HUDEP-2 (cell line): ENCODE results near the gene MMP17.
A peak's percentile ranks its signal among the peaks of the same experiment; 100 is the strongest.

Experiments
- DNase-seq, 76 experiments: peaks; one replicate each; lab custom pipeline; 2025; ENCODE audit not compliant: unreplicated experiment in 76 of 76; lab: John Stamatoyannopoulos, UW

The MMP17 gene

DNA sequence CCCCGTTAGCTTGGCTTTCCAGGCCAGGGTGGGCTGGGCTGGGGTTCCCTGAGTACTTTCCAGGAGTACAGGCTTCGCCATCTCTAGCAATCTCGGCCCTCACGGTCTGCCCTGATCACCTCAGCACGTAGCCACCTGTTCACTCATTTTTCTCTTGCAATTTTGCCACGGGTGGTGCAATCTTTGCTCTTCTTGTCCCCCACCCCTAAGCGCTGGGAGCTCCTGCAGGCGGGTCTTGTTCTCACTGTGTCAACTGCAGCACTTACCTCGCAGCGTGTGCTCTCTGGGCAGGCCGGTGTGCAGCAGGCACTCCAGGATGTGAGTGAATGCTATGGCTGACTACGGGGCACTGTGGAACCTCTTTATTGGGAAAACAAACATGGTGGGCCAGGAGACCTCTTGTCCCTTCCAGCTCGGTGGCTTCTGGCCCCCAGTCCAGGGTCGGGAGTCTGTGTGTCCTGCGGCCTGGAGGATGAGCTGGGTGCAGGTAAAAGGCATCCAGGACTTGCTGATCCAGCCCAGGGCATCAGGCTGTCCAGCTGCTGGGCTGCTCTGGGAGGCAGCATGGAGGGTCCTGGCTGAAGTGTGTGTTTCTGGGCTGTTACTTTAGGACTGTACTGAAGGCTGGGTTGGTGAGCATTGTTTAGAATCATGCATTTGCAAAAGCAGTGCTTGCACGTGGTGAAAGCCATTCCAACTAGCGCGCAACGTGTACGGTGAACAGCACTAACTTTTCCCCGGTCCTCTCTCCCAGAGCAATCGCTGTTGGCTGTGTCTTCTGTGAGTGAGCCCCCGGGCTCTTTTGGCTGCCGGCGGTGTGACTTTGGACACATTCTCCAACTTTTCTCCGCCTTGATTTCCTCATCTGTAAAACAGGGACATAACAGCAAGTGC is 64.8 kb downstream of the MMP17 start:
- no peak for DNase-seq

DNA sequence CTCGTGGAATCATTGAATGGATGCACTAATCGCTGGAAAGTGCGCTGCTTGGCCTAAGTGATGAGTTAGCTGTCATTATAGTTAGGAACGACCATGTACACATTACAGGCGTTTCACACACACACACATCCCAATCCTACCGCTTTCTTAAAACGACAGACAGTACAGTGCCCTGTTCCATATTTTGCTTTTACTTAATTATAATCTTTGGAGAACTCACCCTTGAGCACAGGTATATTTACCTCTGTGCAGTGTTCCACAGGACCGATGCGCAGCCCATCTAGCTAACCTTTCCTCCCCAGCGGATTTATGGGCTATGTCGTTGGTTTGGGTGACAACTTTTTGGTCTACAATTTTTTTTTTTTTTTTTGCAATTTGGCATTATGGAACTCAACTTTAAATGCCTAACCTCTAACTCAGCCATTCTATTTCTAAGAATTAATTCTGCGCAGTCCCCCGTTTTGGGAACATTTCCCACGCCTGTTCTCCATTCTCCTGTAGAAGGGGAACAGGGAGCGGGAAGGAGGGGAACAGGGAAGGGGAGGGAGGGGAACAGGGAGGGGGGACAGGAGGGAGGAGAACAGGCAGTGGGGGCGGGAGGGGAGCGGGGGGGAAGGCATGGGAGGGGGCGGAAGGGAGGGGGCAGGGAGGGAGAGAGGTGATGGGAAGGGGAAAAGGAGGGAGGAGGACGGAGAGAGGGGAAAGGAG is 65.6 kb downstream of the MMP17 start:
- DNase-seq: no peak

DNA sequence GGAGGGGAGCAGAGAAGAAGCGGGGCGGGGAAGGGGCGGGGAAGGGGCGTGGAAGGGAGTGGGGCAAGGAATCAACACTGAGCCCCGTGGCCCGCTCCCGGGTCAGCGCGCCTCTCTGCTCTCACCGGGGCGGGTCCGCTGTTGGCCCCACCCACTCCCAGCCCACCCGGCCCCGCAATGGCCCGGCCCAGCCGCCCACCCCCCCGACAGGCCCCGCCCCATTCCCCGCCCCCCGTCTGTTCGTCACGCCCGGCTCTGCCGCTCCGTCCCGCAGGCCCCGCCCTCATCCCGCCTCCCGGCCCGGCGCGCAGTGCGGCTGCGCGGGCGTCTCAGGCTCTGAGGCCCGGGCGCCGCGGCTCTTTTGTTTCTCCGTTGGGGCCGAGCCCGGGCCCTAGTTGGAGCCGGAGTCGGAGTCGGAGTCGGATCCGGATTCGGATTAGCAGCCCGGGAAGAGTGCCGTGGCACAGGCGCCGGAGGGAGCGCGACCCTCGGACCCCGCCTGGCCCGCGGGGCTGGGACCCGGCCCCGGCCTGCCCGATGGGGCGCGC is 66.2 kb downstream of the MMP17 start, which contains the start of gene ULK1:
Gene ULK1, plus strand, starts transcription at position 310 of the 548 bp plus-strand sequence. CDS start 380 bp downstream, outside the sequence.
- peak in 73 of 76 experiments; percentile 21 to 94 (median 78) for DNase-seq

DNA sequence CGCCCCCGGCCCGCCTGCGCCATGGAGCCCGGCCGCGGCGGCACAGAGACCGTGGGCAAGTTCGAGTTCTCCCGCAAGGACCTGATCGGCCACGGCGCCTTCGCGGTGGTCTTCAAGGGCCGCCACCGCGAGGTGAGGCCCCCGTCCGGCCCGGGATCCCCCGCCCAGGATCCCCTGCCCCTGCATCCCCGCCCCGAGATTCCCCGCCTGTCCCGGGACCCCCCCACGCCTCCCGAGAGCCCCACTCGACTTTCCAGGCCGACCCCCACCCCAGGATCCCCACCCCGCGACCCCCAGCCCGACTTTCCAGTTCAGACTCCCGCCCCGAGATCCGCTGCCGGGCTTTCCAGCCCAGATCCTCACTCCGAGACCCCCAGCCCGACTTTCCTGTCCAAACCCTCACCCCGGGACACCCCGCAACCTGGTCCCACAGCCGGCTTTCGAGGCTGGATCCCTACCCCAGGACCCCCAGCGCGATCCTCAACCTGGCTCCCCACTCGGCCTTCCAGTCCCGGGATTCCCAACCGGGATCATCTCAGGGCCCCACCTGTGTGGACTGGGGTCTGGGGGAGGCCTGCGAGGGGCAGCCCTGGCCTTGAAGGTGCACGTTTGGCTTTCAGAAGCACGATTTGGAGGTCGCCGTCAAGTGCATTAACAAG is 66.9 kb downstream of the MMP17 start:
- no peak for DNase-seq

DNA sequence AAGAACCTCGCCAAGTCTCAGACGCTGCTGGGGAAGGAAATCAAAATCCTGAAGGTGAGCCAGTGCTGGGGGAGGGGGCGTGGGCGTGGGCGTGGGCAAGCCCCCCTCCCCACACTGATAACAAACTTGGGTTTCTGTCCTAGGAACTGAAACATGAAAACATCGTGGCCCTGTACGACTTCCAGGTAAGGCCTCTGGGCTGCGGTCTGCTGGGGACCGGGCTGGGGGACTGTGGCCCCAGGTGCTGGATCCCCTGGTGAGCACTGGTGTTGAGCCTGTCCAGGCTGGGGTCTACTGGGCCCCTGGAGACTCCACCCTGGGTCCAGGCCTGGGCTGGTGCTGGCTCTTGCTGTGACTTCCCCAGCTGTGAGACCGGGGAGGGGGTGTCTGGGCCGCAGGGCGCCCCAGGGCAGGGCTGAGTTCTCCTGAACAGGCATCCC is 67.5 kb downstream of the MMP17 start:
- peak in 1 of 76 experiments; percentile 24 for DNase-seq

DNA sequence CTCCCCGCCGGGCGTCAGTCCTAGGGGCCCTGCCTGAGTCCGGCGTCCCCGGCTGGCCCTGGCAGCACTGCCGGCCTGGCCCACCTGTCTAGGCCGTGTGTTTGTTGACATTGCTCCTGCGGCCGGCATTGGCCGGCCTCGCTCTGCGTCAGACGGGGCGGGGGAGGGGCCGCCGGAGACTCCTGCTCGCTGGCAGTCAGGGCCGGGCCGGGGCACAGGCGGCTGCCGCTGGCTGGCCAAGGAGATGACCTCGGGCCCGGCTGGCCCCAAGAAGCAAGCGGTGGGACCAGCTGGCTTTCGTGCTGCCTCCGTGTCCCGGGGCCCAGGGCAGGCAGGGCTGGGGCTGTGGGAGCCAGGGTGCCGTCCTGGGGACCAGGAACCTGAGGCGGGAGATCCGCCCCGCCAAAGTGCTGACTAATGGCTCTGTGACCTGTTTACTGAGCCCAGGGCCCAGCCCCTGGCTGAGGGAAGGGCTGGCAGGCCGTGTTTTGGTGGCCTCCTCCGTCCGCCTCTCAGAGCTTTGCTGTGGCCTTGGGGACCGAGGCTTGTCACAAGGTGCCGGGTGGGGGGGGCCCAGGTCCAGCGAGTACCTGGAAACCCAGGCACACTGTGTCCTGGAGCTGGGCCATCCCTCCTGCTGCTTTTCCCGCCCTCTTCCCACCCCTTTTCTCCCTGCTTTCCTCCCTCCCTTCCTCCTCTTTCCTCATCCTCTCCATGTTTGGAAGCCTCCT is 68.1 kb downstream of the MMP17 start:
- peak in 70 of 76 experiments; percentile 4 to 81 (median 62) for DNase-seq

DNA sequence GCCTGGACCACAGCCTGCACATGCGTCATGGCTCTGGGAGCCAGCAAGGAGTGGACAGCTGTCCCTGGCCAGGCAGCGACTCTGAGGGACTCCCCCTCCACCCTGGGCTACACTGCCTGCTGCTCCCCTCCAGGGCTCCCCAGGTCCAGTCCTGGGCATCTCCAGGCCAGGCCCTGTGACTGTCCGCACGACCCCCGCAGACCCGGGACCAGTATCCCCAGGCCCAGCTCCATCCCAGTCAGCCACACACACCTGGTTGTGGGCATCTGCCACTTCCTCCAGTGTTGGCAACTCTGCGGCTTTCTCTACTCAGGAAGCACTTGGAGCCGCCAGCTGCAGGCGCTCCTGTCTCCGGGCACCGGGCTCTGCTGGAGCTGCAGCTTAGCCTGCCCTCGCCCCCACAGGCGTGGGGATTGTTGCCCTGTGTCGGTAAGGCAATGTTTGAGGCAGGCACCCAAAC is 68.6 kb downstream of the MMP17 start:
- no peak for DNase-seq

DNA sequence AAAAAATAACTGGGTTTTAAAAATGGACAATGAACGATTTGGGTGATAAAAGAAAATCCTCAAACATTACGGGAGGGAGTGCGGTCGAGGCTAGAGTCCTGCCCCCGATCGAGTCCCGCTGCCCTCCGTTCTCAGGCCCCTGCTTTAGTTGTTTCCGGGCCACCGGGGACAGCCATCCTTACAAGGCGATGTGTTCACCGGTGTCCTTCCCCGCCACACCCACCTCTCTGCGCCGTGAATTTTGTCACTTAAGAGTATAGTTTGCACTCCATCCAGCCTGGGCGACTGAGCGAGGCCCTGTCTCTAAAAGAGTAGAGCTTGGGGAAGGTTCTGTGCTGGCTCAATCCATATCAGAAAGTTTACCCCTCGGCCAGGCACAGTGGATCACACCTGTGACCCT is 69.1 kb downstream of the MMP17 start:
- DNase-seq: no peak

DNA sequence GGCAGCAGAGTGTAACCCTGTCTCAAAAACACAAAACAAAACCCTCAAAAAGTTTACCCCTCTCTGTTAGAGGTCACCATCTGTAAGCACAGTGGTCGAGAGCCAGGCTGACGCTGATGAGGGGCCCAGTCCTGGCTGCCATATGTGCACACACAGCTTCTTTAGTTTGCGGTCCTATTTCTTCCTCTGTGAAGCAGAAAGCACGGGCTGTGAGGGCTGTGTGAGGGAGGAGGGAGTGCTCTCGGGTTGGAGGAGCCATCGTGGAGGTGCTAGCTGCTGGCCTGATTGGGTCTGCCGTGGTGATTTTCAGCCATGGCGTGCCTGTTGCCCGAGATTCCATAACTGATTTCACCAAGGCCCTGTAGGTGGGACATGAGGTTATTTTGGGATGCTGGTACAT is 69.7 kb downstream of the MMP17 start:
- DNase-seq: no peak

DNA sequence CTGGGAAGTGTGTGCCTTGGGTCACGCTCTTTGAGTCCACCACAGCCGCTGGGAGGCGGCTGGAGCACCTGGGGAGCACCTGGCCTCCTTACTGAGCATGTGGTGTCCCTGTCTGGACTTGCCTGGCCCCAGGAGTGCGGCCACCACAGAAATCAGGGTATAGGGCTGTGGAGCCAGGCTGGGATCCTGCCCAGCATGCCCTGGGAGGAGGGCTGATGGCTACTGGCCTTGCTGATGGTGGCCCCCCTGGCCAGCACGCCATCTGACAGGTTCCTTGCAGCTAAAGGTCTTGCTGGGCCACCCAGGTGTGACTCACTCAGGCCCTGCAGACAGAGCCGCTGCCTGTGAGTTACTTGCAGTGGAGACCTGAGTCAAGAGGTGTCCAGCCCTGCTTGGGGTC is 72.2 kb downstream of the MMP17 start:
- no peak for DNase-seq
